ENCODE results near the gene MSH5. TPM values are rescaled to one million over a fixed set of nuclear protein-coding genes. Genes with fewer than 3 reads are reported as not detected.
A peak's percentile ranks its signal among the peaks of the same experiment; 100 is the strongest.

Gene MSH5
- total and polyA plus RNA-seq, 9 of the 15 experiments (the other 6 are each of a cell fraction or from before 2014, with no cell fraction given), result 12.5 to 104 (median 46.6) TPM

- TF ChIP-seq MGA (IDR thresholded peaks at IDR 0.05) (no peak; the same call in 1 of the 2 replicates), ZNF780A (CRISPR knock-in tag; IDR thresholded peaks at IDR 0.05) (no peak), CHAMP1 (IDR thresholded peaks at IDR 0.05) (no peak), SAFB2 (IDR thresholded peaks at IDR 0.05; ENCODE audit: borderline replicate concordance, low read depth, low read length, severe bottlenecking) (no peak), WHSC1 (IDR thresholded peaks at IDR 0.05; ENCODE audit: low read length) (no peak), RBM39 (optimal IDR thresholded peaks at IDR 0.05; ENCODE audit: low read depth, low read length) (peak; percentile 90), ZBTB26 (CRISPR knock-in tag; IDR thresholded peaks at IDR 0.05) (0 out of 2 replicates have a peak, but pooled peaks have one; percentile 16), ZNF146 (CRISPR knock-in tag; IDR thresholded peaks at IDR 0.05; ENCODE audit: unreplicated experiment) (no peak), GTF2E2 (tag; IDR thresholded peaks at IDR 0.05) (peak; percentile 99)
Observed at GRCh38 chr6:31702819-31703716, 36.7 kb upstream of the MSH5 start, which contains the start of gene ABHD16A (continued).
